ENCODE measurements around the gene NEGR1.

The NEGR1 gene

DNA sequence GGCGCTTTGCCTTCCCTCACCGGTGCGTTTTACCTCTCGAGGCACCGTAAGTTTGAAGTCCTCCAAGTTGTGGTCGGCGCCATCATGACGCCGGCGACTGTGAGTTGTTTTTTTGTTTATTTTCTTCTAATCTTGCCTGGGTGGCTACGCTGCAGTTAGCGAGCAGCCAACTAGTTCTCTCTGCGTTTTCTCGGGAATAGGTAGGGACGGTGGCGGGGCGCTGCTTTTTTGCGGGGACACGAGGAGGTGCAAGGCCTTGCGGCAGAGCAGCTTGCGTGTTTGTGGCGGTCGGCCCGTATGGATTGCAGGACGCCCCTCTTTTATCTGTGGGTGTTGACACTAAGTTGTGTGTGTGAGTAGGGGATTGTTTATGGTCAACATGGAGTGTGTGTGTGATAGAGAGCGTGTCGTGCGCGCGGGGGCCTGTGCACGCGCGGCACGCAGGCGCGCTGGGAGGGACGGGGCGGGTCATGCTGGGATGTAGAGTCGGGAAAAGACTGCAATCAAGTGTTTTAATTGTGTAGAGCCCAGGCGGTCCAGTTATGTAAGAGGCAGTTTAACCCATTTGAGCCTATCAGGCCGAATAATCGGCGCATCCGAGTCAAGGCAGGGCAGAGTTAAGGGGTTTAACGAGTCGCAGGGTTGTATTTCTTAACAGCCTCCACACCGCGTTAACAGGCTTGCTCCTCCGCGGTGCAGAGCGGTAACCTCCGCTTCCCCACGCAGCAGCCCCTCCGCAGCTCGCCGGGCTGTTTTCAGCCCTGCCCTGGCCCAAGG lies 1.2 kb upstream of the NEGR1 start:
- Histone ChIP-seq H3K27me3 (ENCODE audit: control insufficient read depth in 1 of 2, insufficient read depth in 2 of 2, low read length in 2 of 2) (no peaks in the 10 kb centered on the region), H3K9me3 (ENCODE audit: control insufficient read depth in 2 of 2, low read length in 2 of 2) (no peaks in the 10 kb centered on the region), H3K9ac (ENCODE audit: low read length in 2 of 2) (peak overlapping the region; percentile 78 to 93), H3K4me3 (ENCODE audit: low read length in 2 of 2) (peak overlapping the region; percentile 95 to 99), H3K4me1 (ENCODE audit: control insufficient read depth, insufficient read depth, low read length) (peaks cover 13% of the 10 kb centered on the region), H3K36me3 (ENCODE audit: control insufficient read depth in 2 of 2, insufficient read depth in 2 of 2, low read length in 2 of 2) (no peaks in the 10 kb centered on the region), H3K27ac (ENCODE audit: low read length) (peak overlapping the region; percentile 97)

- Histone ChIP-seq H3K27ac (ENCODE audit: low read length) (peak overlapping the region; percentile 97), H3K27me3 (ENCODE audit: control insufficient read depth in 1 of 2, insufficient read depth in 2 of 2, low read length in 2 of 2) (no peaks in the 10 kb centered on the region), H3K4me3 (ENCODE audit: low read length in 2 of 2) (peak overlapping the region; percentile 95 to 99), H3K36me3 (ENCODE audit: control insufficient read depth in 2 of 2, insufficient read depth in 2 of 2, low read length in 2 of 2) (no peaks in the 10 kb centered on the region), H3K9me3 (ENCODE audit: control insufficient read depth in 2 of 2, low read length in 2 of 2) (no peaks in the 10 kb centered on the region), H3K9ac (ENCODE audit: low read length in 2 of 2) (peak overlapping the region; percentile 78 to 93), H3K4me1 (ENCODE audit: control insufficient read depth, insufficient read depth, low read length) (peaks cover 13% of the 10 kb centered on the region)
These were observed 625 bp upstream of the NEGR1 start for GRCh38 chr1:72283022-72283306.

DNA sequence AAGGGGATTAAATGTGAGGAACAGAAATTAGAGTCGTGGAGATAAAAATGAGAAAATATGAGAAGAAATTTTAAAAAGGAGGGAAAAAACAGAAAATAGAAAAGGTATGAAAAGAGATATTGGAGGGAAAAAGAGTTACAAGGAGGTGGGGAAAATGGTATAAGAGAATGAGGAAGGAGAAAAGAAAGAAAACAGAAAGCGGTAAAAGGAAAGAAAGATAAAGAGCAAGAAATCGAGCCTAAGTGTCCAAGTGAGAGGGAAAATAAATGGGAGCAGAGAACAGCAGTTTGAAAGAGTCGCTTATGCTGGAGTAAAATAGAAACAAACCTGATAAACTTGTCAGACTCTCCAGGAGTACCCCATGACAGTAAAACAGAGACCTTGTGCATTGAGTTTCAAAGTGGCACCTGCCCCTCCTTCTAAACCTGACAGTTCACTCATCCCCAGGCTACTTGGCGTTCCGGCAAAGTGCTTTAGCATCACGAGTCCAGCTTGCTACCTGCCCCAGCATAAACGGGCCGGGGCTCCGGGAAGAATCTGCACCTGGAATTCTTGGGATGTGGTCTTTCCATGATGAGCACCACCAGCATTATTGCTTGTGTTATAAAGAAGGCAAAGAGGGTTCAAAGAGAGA lies 585 bp downstream of the NEGR1 start:
- Histone ChIP-seq H3K27ac (ENCODE audit: low read length) (peak overlapping the region; percentile 69), H3K9me3 (ENCODE audit: control insufficient read depth in 2 of 2, low read length in 2 of 2) (no peaks in the 10 kb centered on the region), H3K4me3 (ENCODE audit: low read length in 2 of 2) (peak overlapping the region; percentile 95 to 98), H3K27me3 (ENCODE audit: control insufficient read depth in 1 of 2, insufficient read depth in 2 of 2, low read length in 2 of 2) (no peaks in the 10 kb centered on the region), H3K4me1 (ENCODE audit: control insufficient read depth, insufficient read depth, low read length) (peaks cover 13% of the 10 kb centered on the region), H3K9ac (ENCODE audit: low read length in 2 of 2) (peak overlapping the region; percentile 72 to 79), H3K36me3 (ENCODE audit: control insufficient read depth in 2 of 2, insufficient read depth in 2 of 2, low read length in 2 of 2) (no peaks in the 10 kb centered on the region)

GRCh38 chr1:72281144-72281543 lies 1.2 kb downstream of the NEGR1 start:
- peak overlapping the region; percentile 95 to 98 for H3K4me3 ChIP-seq (ENCODE audit: low read length in 2 of 2)

GRCh38 chr1:72280711-72281110 lies 1.6 kb downstream of the NEGR1 start:
- H3K4me3 ChIP-seq (ENCODE audit: low read length in 2 of 2) = peak overlapping the region; percentile 95 to 98

More at GRCh38 chr1:72281144-72281543, 1.2 kb downstream of the NEGR1 start:
- H3K4me1 ChIP-seq (ENCODE audit: control insufficient read depth, insufficient read depth, low read length) = peaks cover 13% of the 10 kb centered on the region
- H3K36me3 ChIP-seq (ENCODE audit: control insufficient read depth in 2 of 2, insufficient read depth in 2 of 2, low read length in 2 of 2) = no peaks in the 10 kb centered on the region
- no peaks in the 10 kb centered on the region for H3K27me3 ChIP-seq (ENCODE audit: control insufficient read depth in 1 of 2, insufficient read depth in 2 of 2, low read length in 2 of 2)
- H3K27ac ChIP-seq (ENCODE audit: low read length) = peak overlapping the region; percentile 69
- H3K9me3 ChIP-seq (ENCODE audit: control insufficient read depth in 2 of 2, low read length in 2 of 2) = no peaks in the 10 kb centered on the region
- peak overlapping the region; percentile 72 to 79 for H3K9ac ChIP-seq (ENCODE audit: low read length in 2 of 2)

GRCh38 chr1:72280131-72280530 lies 2.2 kb downstream of the NEGR1 start:
- Histone ChIP-seq H3K9ac (ENCODE audit: low read length in 2 of 2) (peak overlapping the region in 1 of 2 donors; percentile 26), H3K4me3 (ENCODE audit: low read length in 2 of 2) (peak overlapping the region; percentile 95 to 98), H3K27ac (ENCODE audit: low read length) (no peak overlapping the region), H3K9me3 (ENCODE audit: control insufficient read depth in 2 of 2, low read length in 2 of 2) (no peaks in the 10 kb centered on the region), H3K27me3 (ENCODE audit: control insufficient read depth in 1 of 2, insufficient read depth in 2 of 2, low read length in 2 of 2) (no peaks in the 10 kb centered on the region), H3K4me1 (ENCODE audit: control insufficient read depth, insufficient read depth, low read length) (peaks cover 8% of the 10 kb centered on the region), H3K36me3 (ENCODE audit: control insufficient read depth in 2 of 2, insufficient read depth in 2 of 2, low read length in 2 of 2) (no peaks in the 10 kb centered on the region)

More at GRCh38 chr1:72280711-72281110, 1.6 kb downstream of the NEGR1 start:
- H3K27ac ChIP-seq (ENCODE audit: low read length) = peak overlapping the region; percentile 69
- H3K27me3 ChIP-seq (ENCODE audit: control insufficient read depth in 1 of 2, insufficient read depth in 2 of 2, low read length in 2 of 2) = no peaks in the 10 kb centered on the region
- no peaks in the 10 kb centered on the region for H3K9me3 ChIP-seq (ENCODE audit: control insufficient read depth in 2 of 2, low read length in 2 of 2)
- H3K36me3 ChIP-seq (ENCODE audit: control insufficient read depth in 2 of 2, insufficient read depth in 2 of 2, low read length in 2 of 2) = no peaks in the 10 kb centered on the region
- H3K4me1 ChIP-seq (ENCODE audit: control insufficient read depth, insufficient read depth, low read length) = peaks cover 13% of the 10 kb centered on the region
- H3K9ac ChIP-seq (ENCODE audit: low read length in 2 of 2) = peak overlapping the region; percentile 72 to 79

- peaks cover 5% of the 10 kb centered on the region for H3K4me1 ChIP-seq (ENCODE audit: control insufficient read depth, insufficient read depth, low read length)
- no peak overlapping the region for H3K9ac ChIP-seq (ENCODE audit: low read length in 2 of 2)
- peak overlapping the region in 1 of 2 donors; percentile 5 for H3K4me3 ChIP-seq (ENCODE audit: low read length in 2 of 2)
These were observed 3.9 kb downstream of the NEGR1 start for GRCh38 chr1:72278461-72278860.

DNA sequence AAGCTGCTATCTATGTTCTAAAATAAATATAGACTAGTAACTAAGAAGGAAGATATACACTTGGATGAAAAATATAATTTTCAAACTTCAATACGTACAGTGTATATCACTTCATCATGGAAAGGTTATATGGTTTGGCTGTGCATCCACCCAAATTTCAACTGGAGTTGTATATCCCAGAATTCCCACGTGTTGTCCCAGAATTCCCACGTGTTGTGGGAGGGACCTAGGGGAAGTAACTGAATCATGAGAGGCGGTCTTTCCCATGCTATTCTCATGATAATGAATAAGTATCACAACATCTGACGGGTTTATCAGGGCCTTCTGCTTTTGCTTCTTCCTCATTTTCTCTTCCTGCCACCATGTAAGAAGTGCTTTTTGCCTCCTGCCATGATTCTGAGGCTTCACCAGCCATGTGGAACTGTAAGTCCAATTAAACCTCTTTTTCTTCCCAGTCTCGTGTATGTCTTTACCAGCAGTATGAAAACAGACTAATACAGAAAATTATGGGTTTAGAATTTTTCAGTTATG lies 10.7 kb downstream of the NEGR1 start:
- H3K9ac ChIP-seq (ENCODE audit: low read length in 2 of 2) = no peak overlapping the region
- no peaks in the 10 kb centered on the region for H3K36me3 ChIP-seq (ENCODE audit: control insufficient read depth in 2 of 2, insufficient read depth in 2 of 2, low read length in 2 of 2)
- H3K27ac ChIP-seq (ENCODE audit: low read length) = no peak overlapping the region

More at GRCh38 chr1:72278461-72278860, 3.9 kb downstream of the NEGR1 start:
- H3K27me3 ChIP-seq (ENCODE audit: control insufficient read depth in 1 of 2, insufficient read depth in 2 of 2, low read length in 2 of 2) = no peaks in the 10 kb centered on the region
- no peak overlapping the region for H3K27ac ChIP-seq (ENCODE audit: low read length)
- H3K36me3 ChIP-seq (ENCODE audit: control insufficient read depth in 2 of 2, insufficient read depth in 2 of 2, low read length in 2 of 2) = no peaks in the 10 kb centered on the region
- no peaks in the 10 kb centered on the region for H3K9me3 ChIP-seq (ENCODE audit: control insufficient read depth in 2 of 2, low read length in 2 of 2)

DNA sequence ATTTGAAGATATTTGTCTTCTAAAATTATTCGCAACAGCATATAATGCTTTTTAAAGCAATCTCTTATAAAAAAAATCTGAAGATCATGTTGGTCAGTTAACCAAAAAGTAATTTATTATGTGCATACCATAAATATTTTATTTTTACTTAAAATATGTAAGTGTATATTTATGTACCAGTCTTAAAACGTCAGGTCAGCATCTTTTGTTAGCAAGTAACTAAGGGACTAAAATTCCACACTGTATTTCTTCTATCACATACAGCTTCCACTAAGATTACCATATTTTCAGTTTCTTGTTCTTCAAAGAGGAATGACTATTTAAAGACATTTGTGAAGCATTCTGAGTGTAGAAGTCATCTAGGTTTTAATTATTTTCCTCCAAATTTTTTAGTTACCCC lies 19.6 kb downstream of the NEGR1 start:
- H3K4me1 ChIP-seq (ENCODE audit: control insufficient read depth, insufficient read depth, low read length) = no peaks in the 10 kb centered on the region

More for the DNA sequence above, 10.7 kb downstream of the NEGR1 start:
- Histone ChIP-seq H3K27me3 (ENCODE audit: control insufficient read depth in 1 of 2, insufficient read depth in 2 of 2, low read length in 2 of 2) (no peaks in the 10 kb centered on the region), H3K4me1 (ENCODE audit: control insufficient read depth, insufficient read depth, low read length) (no peaks in the 10 kb centered on the region), H3K4me3 (ENCODE audit: low read length in 2 of 2) (no peak overlapping the region), H3K9me3 (ENCODE audit: control insufficient read depth in 2 of 2, low read length in 2 of 2) (no peaks in the 10 kb centered on the region)

DNA sequence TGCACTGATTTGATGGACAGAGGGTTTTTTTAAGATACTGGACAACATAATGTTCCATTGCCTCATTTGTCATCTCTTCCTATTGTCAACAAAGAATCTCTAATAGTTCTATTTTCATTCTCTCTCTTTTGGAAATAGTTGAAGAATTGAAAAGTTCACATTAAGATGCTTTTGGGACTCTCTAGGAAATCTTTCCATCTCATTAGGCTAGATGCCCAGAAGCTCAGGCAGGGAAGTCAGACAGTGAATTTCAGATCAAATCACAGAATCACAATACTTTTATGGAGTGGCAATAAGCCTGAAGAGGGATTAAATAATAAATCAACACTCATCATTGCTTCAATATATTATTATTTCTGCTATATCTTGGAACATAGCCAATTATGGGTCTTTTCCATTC lies 29.2 kb downstream of the NEGR1 start:
- H3K9ac ChIP-seq (ENCODE audit: low read length in 2 of 2) = no peak overlapping the region
- H3K9me3 ChIP-seq (ENCODE audit: control insufficient read depth in 2 of 2, low read length in 2 of 2) = no peaks in the 10 kb centered on the region
- H3K4me1 ChIP-seq (ENCODE audit: control insufficient read depth, insufficient read depth, low read length) = no peaks in the 10 kb centered on the region
- no peak overlapping the region for H3K27ac ChIP-seq (ENCODE audit: low read length)
- H3K4me3 ChIP-seq (ENCODE audit: low read length in 2 of 2) = no peak overlapping the region
- H3K27me3 ChIP-seq (ENCODE audit: control insufficient read depth in 1 of 2, insufficient read depth in 2 of 2, low read length in 2 of 2) = no peaks in the 10 kb centered on the region
- H3K36me3 ChIP-seq (ENCODE audit: control insufficient read depth in 2 of 2, insufficient read depth in 2 of 2, low read length in 2 of 2) = peaks cover 0 to 4% of the 10 kb centered on the region in 2 donors

More for the DNA sequence above, 19.6 kb downstream of the NEGR1 start:
- no peaks in the 10 kb centered on the region for H3K9me3 ChIP-seq (ENCODE audit: control insufficient read depth in 2 of 2, low read length in 2 of 2)
- H3K9ac ChIP-seq (ENCODE audit: low read length in 2 of 2) = no peak overlapping the region
- no peak overlapping the region for H3K4me3 ChIP-seq (ENCODE audit: low read length in 2 of 2)
- no peaks in the 10 kb centered on the region for H3K36me3 ChIP-seq (ENCODE audit: control insufficient read depth in 2 of 2, insufficient read depth in 2 of 2, low read length in 2 of 2)
- H3K27me3 ChIP-seq (ENCODE audit: control insufficient read depth in 1 of 2, insufficient read depth in 2 of 2, low read length in 2 of 2) = no peaks in the 10 kb centered on the region
- H3K27ac ChIP-seq (ENCODE audit: low read length) = no peak overlapping the region

DNA sequence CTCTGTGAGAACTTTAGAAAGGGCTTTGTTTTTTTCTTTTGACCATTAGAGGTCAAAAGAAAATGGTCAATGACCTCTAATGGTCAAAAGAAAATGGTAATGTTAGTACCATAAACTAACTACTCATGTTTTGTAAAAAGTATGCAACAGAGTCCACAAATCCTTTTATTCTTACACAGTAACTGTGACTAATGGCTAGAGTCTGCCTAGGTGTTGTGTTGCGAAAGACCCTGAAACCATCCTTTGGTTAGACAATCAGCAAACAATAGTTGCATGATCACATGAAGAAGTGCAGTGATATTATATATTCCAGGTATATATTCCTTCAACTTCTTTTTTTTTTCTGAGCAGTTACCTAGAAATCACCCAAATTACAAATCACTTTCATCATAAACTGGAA lies 40.9 kb downstream of the NEGR1 start:
- no peak overlapping the region for H3K4me3 ChIP-seq (ENCODE audit: low read length in 2 of 2)
- H3K27me3 ChIP-seq (ENCODE audit: control insufficient read depth in 1 of 2, insufficient read depth in 2 of 2, low read length in 2 of 2) = no peaks in the 10 kb centered on the region
- no peaks in the 10 kb centered on the region for H3K9me3 ChIP-seq (ENCODE audit: control insufficient read depth in 2 of 2, low read length in 2 of 2)
- no peaks in the 10 kb centered on the region for H3K36me3 ChIP-seq (ENCODE audit: control insufficient read depth in 2 of 2, insufficient read depth in 2 of 2, low read length in 2 of 2)
- H3K27ac ChIP-seq (ENCODE audit: low read length) = no peak overlapping the region
- no peaks in the 10 kb centered on the region for H3K4me1 ChIP-seq (ENCODE audit: control insufficient read depth, insufficient read depth, low read length)
- H3K9ac ChIP-seq (ENCODE audit: low read length in 2 of 2) = no peak overlapping the region

Measured in stomach smooth muscle (tissue), 2 donors.